HG02759 (cell line): ENCODE measurements around the gene HMCN1.

Experiments
- ATAC-seq: cut with Tn5 transposase; IDR thresholded peaks from one replicate; pipeline ENCODE4 v1.9.1; 2021; ENCODE audit warnings: mild to moderate bottlenecking, moderate library complexity; ENCODE audit not compliant: unreplicated experiment

HMCN1 gene

GRCh38 chr1:185957441-185958363 is 223.5 kb downstream of the HMCN1 start:
- no peak for ATAC-seq

DNA sequence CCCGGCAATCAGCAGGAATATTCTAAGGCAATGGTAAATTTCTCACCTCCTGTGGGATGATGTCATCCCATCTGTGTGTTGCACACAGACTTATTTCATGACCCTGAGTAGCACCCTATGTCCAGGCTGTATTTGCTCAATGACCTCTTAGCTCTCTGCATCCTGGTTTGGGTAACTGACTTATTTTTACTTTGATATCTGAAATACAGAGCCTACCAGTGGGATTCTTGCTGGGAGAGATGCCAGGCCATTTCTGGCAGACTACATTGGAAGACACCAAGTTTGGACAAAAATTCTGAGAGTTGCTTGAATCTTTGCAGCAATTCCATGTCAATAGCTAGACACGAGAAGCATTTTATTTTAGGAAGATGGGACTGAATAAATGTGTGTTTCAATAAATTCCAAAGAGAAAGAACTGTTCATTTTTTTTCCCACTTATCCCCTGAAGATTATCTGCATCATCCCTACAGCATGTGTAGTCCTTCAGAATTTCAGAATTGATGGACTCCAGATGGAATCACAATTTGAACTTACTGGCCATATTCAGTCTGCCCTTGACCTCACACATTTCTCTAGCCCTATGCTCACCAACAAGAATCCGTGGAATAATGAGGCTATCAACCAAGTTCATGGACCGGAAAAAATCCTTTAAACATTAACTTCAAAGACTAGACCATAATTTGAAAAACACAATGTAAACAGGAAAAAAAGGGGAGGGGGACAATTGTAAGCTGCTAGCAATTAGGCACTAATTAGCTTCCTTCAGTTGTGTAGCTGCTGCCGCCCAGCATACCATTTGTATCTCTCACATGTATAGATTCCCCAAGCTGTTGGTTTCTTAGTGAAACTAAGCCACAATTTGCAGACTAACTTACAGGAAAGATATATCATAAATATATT is 226.5 kb downstream of the HMCN1 start:
- ATAC-seq = no peak

GRCh38 chr1:185961664-185962063 is 227.5 kb downstream of the HMCN1 start:
- no peak for ATAC-seq

GRCh38 chr1:185964946-185965345 is 230.8 kb downstream of the HMCN1 start:
- ATAC-seq = no peak

DNA sequence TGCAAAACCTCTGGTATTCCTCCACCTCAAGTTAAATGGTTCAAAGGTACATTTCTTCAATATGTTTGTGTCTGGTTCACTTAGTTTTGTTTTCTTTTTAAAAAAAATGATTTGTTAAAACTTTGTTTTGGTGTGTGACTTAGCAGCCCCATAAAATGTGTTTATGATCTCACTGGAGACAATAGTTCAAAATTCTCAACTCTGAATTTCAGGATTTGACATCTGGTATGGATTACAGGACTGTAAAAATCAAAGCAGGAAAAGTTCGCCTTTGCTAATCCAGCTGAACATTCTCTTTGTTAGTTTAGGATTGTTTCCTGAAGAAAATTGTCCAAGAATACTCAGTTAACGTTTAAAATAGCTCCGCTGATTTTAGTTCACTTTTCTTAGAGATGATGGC is 231.7 kb downstream of the HMCN1 start:
- no peak for ATAC-seq

DNA sequence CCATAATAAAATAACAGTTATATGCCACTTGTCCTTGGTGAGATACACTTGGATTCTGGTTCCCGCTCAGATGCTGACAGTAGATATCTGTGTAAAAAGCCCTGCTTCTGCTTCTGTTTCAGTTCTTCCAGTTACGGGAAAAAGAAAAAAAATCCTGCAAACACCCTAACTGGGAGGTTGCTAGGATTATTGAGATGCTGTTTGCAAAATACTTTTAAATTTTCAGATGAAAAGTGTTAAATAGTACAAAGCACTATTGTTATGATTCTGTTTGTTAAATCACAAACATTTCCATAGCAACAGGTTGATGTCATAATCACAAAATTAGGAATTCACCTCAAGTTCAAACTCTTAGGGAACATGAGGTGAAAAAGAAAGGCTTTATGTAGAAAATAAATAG is 232.3 kb downstream of the HMCN1 start:
- no peak for ATAC-seq

DNA sequence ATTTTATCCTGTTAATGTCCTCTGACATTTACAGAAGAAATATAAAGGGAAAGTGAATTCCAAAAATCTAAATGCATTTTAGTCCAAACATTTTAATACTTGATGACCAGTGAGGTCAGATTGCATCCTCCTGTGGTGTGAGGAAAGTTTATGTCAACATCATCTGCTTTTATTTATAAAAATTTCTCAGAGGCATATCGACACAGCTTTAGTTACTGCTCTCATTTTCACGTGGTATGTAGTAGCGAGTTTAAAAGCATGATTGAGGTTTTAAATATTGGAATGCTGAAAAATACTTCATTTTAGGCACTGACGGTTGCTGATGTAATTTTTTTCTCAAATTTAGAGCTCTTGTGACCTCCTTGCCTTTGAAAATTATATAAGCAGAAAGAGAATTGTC is 234.8 kb downstream of the HMCN1 start:
- no peak for ATAC-seq

- no peak for ATAC-seq
Measured at GRCh38 chr1:185969524-185969991, 235.4 kb downstream of the HMCN1 start.

- no peak for ATAC-seq
Measured at GRCh38 chr1:185971688-185972087, 237.5 kb downstream of the HMCN1 start.

GRCh38 chr1:185972096-185972850 is 238.1 kb downstream of the HMCN1 start:
- no peak for ATAC-seq

DNA sequence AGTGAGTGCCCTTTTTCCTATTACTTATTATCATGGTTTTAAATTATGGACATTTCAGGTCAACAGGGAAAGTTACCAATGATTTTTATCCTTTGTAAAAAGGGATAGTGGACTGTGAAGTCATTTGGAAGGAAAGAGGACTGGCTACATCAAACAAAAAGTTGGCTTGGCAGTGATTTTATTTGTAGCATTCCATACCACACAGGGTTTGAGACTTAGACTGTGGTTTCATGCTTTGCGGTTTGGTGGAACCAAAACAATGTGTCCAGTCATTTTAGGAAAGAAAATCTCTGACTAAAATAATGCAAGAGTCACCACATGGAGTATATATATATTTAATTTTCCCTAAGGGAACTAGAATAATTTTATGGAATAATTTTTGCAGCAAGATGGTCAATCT is 239.5 kb downstream of the HMCN1 start:
- no peak for ATAC-seq

DNA sequence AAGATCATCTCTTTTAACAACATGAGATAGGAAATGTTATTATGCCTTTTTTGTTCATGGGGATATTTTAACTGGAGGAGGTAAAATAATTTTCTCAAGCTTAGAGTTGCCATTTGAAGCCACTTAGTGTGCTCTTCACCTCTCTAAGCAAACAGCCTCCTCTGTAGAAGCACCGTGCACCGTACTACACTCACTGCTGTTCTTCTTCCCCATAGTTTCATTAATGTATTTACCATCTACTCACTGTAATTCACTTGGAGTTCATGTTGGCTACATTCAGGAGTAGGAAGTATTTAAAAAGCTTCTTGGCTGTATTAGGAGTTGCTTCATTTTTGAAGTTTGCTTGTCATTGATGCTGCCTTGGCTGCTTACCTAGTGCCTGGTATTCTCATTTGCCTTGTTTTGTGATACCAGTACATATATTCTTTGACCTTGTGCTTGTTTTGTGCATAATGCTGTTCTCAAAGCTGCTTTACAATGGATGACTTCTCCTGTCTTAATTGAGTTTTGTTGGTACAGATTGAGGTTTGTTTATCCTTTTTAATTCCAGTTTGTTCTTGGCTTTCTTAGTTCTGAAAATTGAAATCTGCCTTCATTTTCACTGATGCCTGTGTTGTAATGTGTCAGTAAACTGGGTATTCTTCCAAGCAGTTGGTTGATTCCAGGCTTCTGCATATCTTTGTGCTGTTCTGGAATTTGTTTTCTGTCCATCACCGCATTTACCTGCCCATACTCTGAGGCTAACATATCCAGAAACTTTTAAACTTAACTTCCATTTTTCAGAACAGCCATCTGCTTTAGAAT is 240.4 kb downstream of the HMCN1 start:
- no peak for ATAC-seq

- no peak for ATAC-seq
Measured at GRCh38 chr1:185980891-185981290, 246.7 kb downstream of the HMCN1 start.

DNA sequence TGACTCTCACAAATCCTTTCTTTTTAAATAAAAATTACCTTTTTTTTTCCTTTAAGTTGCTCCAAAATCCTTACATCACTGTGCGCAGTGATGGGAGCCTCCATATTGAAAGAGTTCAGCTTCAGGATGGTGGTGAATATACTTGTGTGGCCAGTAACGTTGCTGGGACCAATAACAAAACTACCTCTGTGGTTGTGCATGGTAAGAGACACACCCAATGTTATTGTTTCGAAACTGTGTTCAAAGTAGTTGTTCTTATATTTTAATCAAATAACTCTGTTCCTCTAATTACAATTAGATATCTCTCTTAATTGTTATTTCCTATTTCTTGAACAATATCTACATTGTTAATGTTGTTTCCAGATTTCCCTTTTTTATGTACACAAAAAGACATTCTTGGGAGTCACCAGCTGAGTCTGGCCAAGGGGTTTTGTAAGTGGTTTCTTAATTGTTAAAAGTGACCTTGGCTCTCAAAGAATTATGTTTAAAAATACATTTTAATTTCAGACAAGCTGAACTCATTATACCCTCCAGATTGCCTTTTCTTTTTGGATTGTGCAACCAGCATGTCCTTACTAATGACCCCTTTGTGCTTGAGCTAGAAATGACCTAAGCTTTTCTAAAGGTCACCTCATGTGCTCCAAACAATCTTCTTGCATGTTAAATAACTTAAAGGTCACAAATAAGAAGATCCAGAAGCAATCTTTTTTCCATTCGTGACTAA is 250.1 kb downstream of the HMCN1 start:
- ATAC-seq = no peak

DNA sequence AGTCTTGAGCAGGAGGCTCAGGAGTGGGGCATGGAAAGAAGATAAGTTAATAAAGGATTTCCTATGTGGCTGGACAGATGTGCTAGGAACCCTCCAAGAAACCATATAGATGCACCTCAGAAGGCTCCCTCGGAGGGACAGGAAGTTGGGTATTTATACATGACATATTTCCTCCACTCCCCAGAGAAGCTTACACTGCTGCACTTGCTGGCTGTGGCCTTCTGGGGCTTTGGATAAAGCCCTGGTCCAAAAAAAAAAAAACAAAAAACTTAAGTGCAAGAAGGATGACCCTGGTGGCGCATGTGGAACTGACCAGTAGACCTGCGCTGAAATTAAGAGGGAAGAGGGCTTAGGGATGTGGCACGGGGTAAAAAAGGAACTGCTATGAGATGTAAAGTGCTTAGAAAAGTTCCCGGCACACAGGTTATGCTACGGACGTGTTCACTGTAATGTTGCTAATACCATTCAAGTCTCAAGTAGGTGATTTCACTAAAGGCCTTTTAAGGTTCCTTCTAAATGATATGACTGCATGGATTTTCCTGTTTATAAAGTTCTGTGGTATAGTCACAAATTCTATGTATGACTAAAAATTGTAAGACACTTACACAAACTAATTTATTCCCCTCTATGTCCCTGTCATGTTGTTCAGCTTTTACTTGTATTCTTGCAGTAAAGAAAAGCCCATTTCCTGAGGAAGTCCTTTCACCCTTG is 253.6 kb downstream of the HMCN1 start:
- ATAC-seq = no peak

DNA sequence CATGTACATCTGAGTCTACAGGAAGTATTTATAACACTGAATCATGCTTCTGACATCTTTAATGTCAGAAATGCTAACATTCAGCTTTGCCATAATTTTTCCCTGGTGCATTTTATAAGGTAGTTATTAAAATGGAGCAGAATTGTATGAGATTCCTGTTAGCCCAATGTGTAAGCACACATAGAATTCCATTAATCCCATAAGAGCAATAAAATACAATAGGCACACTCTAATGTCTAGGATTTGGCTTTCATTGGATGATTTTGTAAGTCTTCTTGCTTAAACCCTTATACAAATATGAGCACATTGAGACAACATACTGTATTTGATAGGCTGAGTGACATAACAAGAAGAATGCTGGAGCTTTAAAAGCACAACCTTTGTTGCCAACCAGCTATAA is 256.4 kb downstream of the HMCN1 start:
- no peak for ATAC-seq

GRCh38 chr1:185991266-185991665 is 257.1 kb downstream of the HMCN1 start:
- no peak for ATAC-seq

DNA sequence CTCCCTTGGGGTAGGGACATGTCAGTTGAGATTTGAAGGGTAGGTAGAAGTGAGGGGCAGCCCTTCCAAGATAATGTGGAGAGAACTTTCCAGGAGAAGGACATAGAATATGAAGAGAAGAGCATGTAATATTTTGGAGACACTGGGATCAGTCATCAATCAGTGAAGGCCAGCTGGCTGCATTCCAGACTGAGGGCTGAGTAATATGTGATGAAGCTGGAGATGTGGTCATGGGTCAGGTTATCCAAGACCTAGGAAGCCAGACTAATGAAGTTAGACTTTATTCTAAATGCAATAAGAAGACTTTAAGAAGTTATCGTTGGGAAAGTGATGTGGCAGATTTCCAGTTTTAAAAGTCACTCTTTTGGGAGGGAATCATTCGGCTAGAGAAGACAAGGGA is 262.0 kb downstream of the HMCN1 start:
- no peak for ATAC-seq

DNA sequence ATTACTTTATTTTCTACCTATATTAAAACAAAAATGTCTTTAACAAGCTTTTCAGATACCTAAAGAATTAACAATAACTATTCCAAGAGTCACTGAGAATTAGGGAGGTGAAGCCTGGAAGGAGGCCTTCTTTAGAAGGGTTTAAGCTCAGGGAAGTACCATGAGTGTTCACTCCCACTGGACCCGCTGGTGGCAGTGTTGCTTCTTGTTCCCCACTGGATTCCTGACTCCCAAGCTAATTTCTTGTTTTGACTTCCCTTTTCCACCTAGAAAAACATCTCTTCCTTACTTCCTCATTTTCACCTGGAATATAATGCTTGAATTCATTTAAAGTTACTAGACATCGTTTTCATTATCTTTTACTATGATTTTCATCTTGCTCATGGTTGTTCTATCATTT is 264.2 kb downstream of the HMCN1 start:
- no peak for ATAC-seq
